Naive B cell (primary cell): ENCODE data around the gene TMPRSS13. TPM values are rescaled to one million over a fixed set of nuclear protein-coding genes. Genes with fewer than 3 reads are reported as not detected.

ENCODE experiments used
- ATAC-seq, 2 donors: fragments of 150-1000 bp; cut with Tn5 transposase; 2 replicates each; pipeline ENCODE4 v1.10.0; 2021; ENCODE audit warnings: low read depth in 2 of 2, mild to moderate bottlenecking in 2 of 2, moderate library complexity in 2 of 2
- DNase-seq: peaks from one replicate; pipeline ENCODE4 v3.0.0; 2022
- H3K27ac Mint-ChIP-seq, 6 donors: one replicate each; pipeline ENCODE4 v1.8.0; 2020 to 2022; ENCODE audit warnings: mild to moderate bottlenecking in 6 of 6, mixed read lengths in 6 of 6, moderate library complexity in 5 of 6, inconsistent platforms in 2 of 6
- H3K27me3 Mint-ChIP-seq, 3 donors: one replicate each; pipeline ENCODE4 v1.8.0; 2021 to 2022; ENCODE audit warnings: mixed read lengths in 3 of 3, mild to moderate bottlenecking in 1 of 3
- H3K36me3 Mint-ChIP-seq, 2 donors: one replicate each; pipeline ENCODE4 v1.8.0; 2020 to 2022; ENCODE audit warnings: mixed read lengths in 2 of 2, inconsistent platforms in 1 of 2, mild to moderate bottlenecking in 1 of 2
- H3K4me1 Mint-ChIP-seq, 3 donors: one replicate each; pipeline ENCODE4 v1.8.0; 2020 to 2022; ENCODE audit warnings: mixed read lengths in 3 of 3, inconsistent platforms in 1 of 3, mild to moderate bottlenecking in 1 of 3, moderate library complexity in 1 of 3
- H3K4me3 Mint-ChIP-seq, 8 donors: one replicate each; pipeline ENCODE4 v1.8.0; 2020 to 2022; ENCODE audit warnings: mild to moderate bottlenecking in 8 of 8, mixed read lengths in 8 of 8, moderate library complexity in 8 of 8, inconsistent platforms in 2 of 8
- H3K9me3 Mint-ChIP-seq, 7 donors: one replicate each; pipeline ENCODE4 v1.8.0; 2020 to 2022; ENCODE audit warnings: mixed read lengths in 7 of 7, mild to moderate bottlenecking in 5 of 7, inconsistent platforms in 2 of 7, moderate library complexity in 1 of 7
- polyA plus RNA-seq, 6 donors: library from polyadenylated mRNA; unstranded; fragments of 300-500 nt; fragmentation: Illumina TruSeq; gene quantifications; one replicate each; pipeline ENCODE4 v1.2.3, GENCODE V29; 2021; ENCODE audit warnings: low read depth in 6 of 6

TMPRSS13 gene
- polyA plus RNA-seq, 6 donors from 2014 or later: 0.24 to 0.87 (median 0.84) TPM; not detected in 1

DNA sequence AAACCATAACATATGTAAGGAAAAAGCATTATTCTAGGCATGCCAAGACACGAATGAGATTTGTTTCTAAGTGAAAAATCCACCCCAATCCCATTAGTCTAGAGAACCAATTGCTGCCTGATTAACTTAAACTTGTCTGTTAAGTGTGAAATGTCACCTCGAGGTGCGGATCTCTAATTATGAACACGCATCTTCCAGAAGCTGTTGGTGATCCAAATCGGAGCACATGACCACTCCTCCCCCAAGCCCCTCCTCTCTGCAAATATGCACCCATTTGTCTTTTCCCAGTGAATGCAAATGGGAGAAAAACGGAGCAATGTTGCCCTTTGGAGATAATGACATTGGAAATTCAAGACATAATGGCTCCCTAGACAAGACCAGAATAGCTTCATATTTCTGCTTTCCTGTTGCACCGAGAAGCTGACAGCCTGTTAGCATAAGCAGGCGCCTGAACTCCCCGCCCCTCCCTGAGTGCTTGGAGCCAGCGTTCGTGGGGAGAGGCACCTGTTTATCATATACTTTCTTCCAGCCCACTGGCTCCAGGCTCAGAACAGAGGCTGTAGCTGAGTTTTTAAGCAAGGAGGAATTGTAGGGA, 46.8 kb downstream of the TMPRSS13 start:
- H3K27ac Mint-ChIP-seq: no peak overlapping the region
- peaks cover 0 to 6% (median 4%) of the 10 kb centered on the region in 7 donors for H3K9me3 Mint-ChIP-seq

DNA sequence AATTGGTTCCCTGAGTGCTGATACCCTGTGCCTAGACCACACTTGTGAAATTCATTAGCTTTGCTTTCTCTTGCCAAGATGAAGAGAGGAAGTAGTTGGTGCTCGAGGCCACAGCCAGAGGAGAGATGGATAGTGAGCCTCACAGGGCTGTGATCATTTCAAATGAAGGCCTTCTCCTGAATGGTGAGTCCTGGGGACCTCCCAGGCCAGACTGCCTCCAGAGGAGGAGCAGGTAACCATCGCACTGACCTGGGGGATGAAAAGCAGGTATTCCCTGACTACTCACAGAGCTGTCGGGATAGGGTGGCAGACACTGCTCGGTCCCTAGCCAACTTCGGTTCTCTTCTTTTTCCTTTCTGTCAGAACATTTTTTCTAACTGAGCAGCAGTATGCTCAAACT, 48.0 kb downstream of the TMPRSS13 start:
- peaks cover 0 to 9% of the 10 kb centered on the region in 2 donors for H3K36me3 Mint-ChIP-seq
- DNase-seq: no peak
- H3K27ac Mint-ChIP-seq: no peak overlapping the region
- no peak for ATAC-seq
- peaks cover 0 to 6% (median 4%) of the 10 kb centered on the region in 7 donors for H3K9me3 Mint-ChIP-seq
- peaks cover 58 to 82% (median 69%) of the 10 kb centered on the region in 3 donors for H3K27me3 Mint-ChIP-seq
- H3K4me3 Mint-ChIP-seq: no peak overlapping the region
- peaks cover under 1 to 11% (median 2%) of the 10 kb centered on the region in 3 donors for H3K4me1 Mint-ChIP-seq

More for the DNA sequence above, 46.8 kb downstream of the TMPRSS13 start:
- ATAC-seq: no peak
- Mint-ChIP-seq H3K36me3 (peaks cover 0 to 9% of the 10 kb centered on the region in 2 donors), H3K4me3 (no peak overlapping the region), H3K27me3 (peaks cover 50 to 77% (median 64%) of the 10 kb centered on the region in 3 donors), H3K4me1 (peaks cover 0 to 3% (median 0%) of the 10 kb centered on the region in 3 donors)
- no peak for DNase-seq

DNA sequence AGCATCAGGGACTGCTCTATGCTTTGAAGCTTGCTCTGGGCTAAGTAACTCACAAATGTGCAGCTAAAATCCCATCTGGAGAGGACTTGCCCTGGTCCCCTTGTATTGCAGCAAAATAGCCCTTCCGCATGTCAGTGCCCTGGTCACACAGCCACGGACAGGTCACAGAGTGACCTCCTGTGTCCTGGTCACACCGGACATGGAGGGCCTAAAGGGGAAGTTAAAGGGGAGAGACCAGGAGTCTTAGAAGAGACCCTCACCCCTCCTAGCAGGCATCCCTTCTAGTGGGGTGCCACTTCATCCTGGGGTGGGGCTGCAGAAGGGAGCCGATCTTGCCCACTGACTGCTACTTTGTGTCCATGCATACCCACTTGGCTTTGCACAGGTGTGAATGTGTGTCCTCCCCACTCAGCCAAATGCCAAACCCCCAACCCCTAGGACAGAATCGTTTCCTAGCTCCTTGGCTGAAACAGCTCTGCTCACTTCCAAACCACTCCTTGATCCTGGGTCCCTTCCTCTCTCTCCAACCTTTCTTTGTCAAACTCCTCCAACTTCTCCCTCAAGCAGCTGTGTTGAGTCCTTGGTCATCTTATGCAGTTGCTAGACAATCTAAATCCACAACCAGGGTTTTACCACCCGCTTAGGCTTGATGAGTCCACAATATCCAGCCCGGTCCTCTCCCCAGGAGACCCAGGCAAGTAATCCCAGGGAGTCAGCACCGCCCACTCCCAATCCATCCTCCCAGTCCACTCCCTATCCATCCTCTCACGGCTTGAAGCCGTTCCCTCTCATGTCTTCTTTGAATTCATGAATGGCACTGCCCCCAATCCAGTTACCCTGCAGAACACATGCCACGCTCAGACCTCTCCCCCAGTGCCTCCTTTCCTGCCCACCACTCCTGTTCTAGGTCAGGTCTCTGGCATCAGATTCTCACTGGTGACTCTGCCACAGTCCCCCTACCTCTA, 49.4 kb downstream of the TMPRSS13 start:
- ATAC-seq (no peak), DNase-seq (no peak)
- H3K27ac Mint-ChIP-seq: no peak overlapping the region
- H3K36me3 Mint-ChIP-seq: peaks cover 0 to 9% of the 10 kb centered on the region in 2 donors
- peaks cover 68 to 86% (median 77%) of the 10 kb centered on the region in 3 donors for H3K27me3 Mint-ChIP-seq
- H3K4me3 Mint-ChIP-seq: no peak overlapping the region
- H3K9me3 Mint-ChIP-seq: peaks cover 0 to 6% (median 4%) of the 10 kb centered on the region in 7 donors
- peaks cover 11 to 25% (median 16%) of the 10 kb centered on the region in 3 donors for H3K4me1 Mint-ChIP-seq

DNA sequence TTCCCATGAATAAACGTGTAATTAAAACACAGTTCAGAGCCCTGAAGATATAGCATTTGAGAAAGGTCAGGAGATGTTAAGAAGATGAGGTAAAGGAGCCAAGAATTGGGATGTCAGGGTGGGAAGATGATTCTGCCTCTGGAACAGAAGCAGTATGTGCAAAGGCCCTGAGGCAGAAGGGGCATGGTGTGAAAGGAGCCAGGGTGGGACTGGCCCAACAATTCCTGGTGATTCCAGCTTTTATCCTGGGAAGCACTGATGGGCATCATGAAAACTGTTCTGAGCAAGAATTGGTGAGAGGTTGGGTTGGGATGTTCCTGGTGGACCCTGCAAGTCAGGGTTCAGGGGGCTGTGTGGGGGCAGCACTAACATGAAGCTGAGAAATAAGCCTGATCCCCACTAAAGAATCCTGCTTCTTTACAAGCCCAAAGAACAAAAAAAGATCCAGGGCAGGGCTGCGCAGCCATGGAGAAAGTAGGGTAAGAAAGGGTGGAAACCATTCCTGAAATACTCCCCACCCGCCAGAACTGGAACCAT, 50.2 kb downstream of the TMPRSS13 start:
- Mint-ChIP-seq H3K4me1 (peaks cover 17 to 32% (median 17%) of the 10 kb centered on the region in 3 donors), H3K4me3 (no peak overlapping the region), H3K36me3 (peaks cover 0 to 9% of the 10 kb centered on the region in 2 donors), H3K27ac (no peak overlapping the region), H3K27me3 (peaks cover 72 to 89% (median 81%) of the 10 kb centered on the region in 3 donors), H3K9me3 (peaks cover 0 to 6% (median 4%) of the 10 kb centered on the region in 7 donors)
- ATAC-seq (no peak), DNase-seq (no peak)

DNA sequence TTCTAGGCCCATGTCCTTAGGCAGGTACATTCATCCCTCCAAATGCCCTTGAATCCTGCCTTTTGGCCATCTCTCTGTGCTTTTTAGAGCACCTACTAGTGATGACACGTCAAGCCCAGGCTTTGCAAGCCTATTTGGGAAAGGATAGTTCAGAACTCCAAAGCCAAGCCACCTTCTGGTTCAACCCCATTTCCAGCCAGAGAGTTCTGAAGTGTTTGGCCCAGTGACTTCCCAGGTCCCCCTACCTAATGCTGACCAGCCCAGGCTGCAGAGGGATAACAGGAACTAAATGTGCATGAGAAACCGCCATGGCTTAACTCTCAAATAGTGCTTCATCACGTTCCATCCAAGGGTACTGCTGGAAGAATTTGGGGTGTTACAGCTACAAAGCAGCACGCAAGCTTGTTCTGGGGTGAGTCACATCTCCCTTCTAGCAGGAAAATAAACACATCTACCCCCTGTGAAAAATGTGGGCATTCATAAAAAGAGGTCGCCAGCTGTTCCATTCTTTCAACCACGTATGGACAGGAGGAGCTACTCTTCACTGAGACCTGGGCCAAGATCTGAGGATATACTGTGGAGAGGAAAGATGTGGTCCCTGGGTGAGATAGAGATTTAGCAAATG, 50.8 kb downstream of the TMPRSS13 start:
- peaks cover 0 to 9% of the 10 kb centered on the region in 2 donors for H3K36me3 Mint-ChIP-seq
- no peak overlapping the region for H3K27ac Mint-ChIP-seq
- H3K4me3 Mint-ChIP-seq: peak overlapping the region in 1 of 8 donors; percentile 37
- DNase-seq (no peak), ATAC-seq (no peak)
- peaks cover 17 to 36% (median 21%) of the 10 kb centered on the region in 3 donors for H3K4me1 Mint-ChIP-seq
- H3K9me3 Mint-ChIP-seq: peaks cover 0 to 6% (median 4%) of the 10 kb centered on the region in 7 donors
- peaks cover 77 to 89% (median 87%) of the 10 kb centered on the region in 3 donors for H3K27me3 Mint-ChIP-seq

DNA sequence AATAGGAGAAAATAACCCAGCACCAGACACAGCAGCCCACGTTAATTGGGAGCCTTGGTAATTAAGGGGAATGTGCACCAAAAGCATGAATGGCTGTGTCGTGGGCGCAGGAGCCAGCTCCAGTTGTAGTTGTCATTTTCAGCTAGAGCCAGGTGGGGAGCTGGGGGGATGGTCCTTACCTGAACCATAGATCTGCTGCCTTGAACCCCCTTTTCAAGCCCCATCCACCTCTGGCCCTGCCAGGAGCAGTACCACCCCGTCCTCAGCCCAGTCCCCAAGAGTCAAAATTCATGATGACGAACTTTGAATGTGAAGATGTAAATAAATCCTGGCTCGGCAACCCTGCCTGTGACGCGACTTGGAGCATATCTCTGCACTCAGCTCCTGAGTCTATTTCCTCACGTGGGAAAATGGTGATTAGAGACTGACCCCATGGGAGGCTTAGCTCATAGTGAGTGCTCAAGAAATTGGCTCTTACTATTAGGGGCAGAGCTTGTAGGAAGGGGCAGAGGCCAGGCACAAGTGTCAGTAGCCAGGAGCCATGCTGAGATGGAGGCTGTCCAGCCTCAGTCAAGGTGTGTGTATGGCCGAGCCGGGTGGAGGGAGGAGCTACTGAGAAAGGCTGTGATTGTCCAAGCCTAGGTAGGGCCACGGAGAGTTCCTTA, 52.0 kb downstream of the TMPRSS13 start:
- H3K4me3 Mint-ChIP-seq: peak overlapping the region in 6 of 8 donors; percentile 48 to 81 (median 71)
- H3K36me3 Mint-ChIP-seq: peaks cover 0 to 9% of the 10 kb centered on the region in 2 donors
- no peak for ATAC-seq
- H3K9me3 Mint-ChIP-seq: peaks cover 0 to 6% (median 4%) of the 10 kb centered on the region in 7 donors
- H3K27ac Mint-ChIP-seq: no peak overlapping the region
- peaks cover 17 to 38% (median 21%) of the 10 kb centered on the region in 3 donors for H3K4me1 Mint-ChIP-seq
- peaks cover 73 to 94% (median 94%) of the 10 kb centered on the region in 3 donors for H3K27me3 Mint-ChIP-seq
- no peak for DNase-seq

DNA sequence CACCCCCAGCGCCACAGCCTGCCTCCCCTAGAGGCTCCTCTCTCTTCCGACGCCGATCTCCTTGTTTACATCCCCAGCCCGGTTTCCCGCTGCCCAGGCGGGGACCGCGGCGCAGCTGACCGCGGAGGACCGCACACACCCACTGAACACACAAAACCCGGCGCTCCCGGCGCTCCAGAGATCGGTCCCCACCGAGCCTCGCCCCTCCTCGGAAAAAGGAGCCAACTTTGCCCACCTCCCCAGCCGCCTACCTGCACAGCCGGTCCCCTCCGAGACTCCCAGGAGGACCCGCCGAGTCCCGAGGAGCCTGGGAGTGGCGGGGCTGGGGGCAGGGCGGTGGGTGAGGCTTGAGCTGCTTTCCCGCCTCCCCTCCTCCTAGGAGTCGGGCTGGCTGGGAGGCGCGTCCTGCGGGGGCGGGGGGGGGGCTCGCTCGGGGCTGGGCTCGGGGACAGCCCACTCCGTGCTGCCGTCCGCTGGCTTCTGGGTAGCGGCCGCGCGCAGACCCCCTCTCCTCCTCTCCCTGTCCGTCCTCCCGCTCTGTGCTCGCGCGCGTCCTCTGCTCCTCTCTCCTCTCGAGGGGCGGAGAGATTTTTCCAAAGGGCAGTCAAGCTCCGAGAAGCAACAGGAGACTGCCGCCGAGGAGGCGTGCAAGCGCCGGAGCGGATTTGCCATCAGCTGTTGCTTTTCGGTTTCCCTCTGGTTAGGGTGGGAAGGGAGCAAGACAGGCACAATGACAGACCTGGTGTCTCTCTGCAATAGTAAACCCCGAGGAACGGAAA, 52.7 kb downstream of the TMPRSS13 start, which contains the start of gene FXYD6:
TSS of gene FXYD6 (minus strand) at position 318 of the 779 bp plus-strand sequence. CDS start 33,882 bp downstream, outside the sequence.
- DNase-seq: no peak
- peak within 1 kb of the TSS in 3 of 6 donors; percentile 2 to 48 (median 5) for H3K27ac Mint-ChIP-seq
- H3K27me3 Mint-ChIP-seq: peaks cover 73 to 95% (median 95%) of the 10 kb centered on the region in 3 donors
- peaks cover 0 to 5% (median 4%) of the 10 kb centered on the region in 7 donors for H3K9me3 Mint-ChIP-seq
- H3K4me1 Mint-ChIP-seq: peaks cover 17 to 38% (median 21%) of the 10 kb centered on the region in 3 donors
- peaks cover 0 to 9% of the 10 kb centered on the region in 2 donors for H3K36me3 Mint-ChIP-seq
- peak within 1 kb of the TSS; percentile 54 to 87 (median 80) for H3K4me3 Mint-ChIP-seq
- ATAC-seq: no peak

DNA sequence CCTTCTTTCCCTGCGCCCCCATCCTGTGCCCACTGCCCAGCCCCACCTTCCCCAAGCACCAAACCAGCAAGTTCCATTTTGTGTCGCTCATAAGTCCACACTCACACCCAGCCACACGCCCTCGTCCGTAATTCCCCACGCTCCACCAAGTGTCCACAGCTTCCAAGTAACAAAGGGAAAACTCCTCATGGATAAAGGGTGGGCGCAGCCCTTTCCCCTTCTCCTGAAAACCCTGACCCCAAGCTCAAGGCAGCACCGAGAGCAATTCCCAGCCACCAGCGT, 53.2 kb downstream of the TMPRSS13 start:
- peaks cover 17 to 38% (median 21%) of the 10 kb centered on the region in 3 donors for H3K4me1 Mint-ChIP-seq
- ATAC-seq: peak in 1 of 2 donors; percentile 18

DNA sequence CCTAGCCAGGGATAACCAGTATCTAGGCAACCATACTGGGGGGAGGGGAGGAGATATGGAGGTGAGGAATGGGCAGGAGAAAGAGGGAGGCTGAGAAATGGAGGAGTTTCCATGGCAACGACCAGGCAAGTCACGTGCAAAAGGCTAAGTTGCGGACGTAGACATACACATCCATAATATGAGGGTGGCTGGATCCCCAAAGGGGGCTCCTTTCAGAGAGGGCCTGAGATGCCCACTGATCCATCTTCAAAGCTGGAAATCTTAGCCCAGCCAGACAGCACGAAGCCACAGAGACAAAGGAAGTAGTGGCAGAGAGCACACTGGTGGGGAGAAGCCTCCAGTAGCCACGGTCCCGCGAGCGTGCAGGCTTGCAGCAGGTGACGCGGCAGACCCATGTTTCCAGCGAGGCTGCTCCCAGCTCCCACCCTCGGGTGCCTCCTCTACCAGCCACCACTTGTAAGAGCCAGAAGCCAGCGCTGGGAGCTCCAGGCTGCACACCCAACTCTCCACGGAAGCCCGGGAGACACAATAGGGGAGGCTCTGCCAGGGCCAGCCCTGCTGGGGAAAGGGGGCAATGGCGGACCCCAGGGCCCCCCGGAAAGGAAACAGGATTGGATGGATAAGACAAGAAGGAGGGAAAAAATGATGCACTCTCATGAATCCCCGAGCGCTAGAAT, 53.7 kb downstream of the TMPRSS13 start:
- DNase-seq: no peak
- Mint-ChIP-seq H3K4me3 (peak overlapping the region; percentile 16 to 87 (median 76)), H3K27me3 (peaks cover 63 to 93% (median 92%) of the 10 kb centered on the region in 3 donors), H3K27ac (peak overlapping the region in 2 of 6 donors; percentile 71 to 73), H3K9me3 (peaks cover 0 to 5% (median 0%) of the 10 kb centered on the region in 7 donors), H3K4me1 (peaks cover 17 to 38% (median 21%) of the 10 kb centered on the region in 3 donors), H3K36me3 (peaks cover 0 to 9% of the 10 kb centered on the region in 2 donors)
- peak; percentile 41 to 60 for ATAC-seq

More for the DNA sequence above, 53.2 kb downstream of the TMPRSS13 start:
- Mint-ChIP-seq H3K27ac (peak overlapping the region in 3 of 6 donors; percentile 2 to 48 (median 5)), H3K36me3 (peaks cover 0 to 9% of the 10 kb centered on the region in 2 donors), H3K27me3 (peaks cover 67 to 93% (median 92%) of the 10 kb centered on the region in 3 donors), H3K9me3 (peaks cover 0 to 5% (median 0%) of the 10 kb centered on the region in 7 donors), H3K4me3 (peak overlapping the region; percentile 54 to 87 (median 80))
- DNase-seq: no peak

DNA sequence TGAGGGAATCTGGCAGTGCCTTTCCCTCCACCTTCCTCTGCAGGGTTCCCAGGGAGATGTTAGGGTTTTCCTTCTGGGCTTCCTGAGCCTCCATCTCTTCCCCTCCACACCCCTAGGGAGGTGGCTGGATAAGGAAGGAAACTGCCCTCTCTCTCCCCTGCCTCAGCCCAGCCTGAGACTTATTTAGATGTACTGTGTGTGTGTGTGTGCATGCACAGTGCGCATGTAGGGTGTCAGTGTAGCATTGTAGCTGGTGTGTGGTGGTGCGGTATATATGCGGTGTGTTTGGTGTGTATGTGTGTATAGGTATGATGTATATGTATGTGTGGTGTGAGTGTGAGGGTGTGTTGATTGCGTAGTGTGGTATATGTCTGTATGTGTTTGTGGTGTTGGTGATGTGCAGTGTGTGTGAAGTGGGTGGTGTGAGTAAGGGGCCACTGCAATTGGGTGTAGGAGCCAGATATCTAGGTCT, 54.3 kb downstream of the TMPRSS13 start:
- ATAC-seq (no peak), DNase-seq (no peak)
- peaks cover 57 to 88% (median 87%) of the 10 kb centered on the region in 3 donors for H3K27me3 Mint-ChIP-seq
- peaks cover 17 to 38% (median 21%) of the 10 kb centered on the region in 3 donors for H3K4me1 Mint-ChIP-seq
- peak overlapping the region in 7 of 8 donors; percentile 15 to 87 (median 24) for H3K4me3 Mint-ChIP-seq
- peaks cover 0 to 9% of the 10 kb centered on the region in 2 donors for H3K36me3 Mint-ChIP-seq
- peak overlapping the region in 2 of 6 donors; percentile 71 to 73 for H3K27ac Mint-ChIP-seq
- H3K9me3 Mint-ChIP-seq: peaks cover 0 to 5% (median 0%) of the 10 kb centered on the region in 7 donors
